Umbilical cord (tissue), 2 donors: ENCODE data around the gene EPX. TPM values are rescaled to one million over a fixed set of nuclear protein-coding genes. Genes with fewer than 3 reads are reported as not detected.

Source experiments
- DNase-seq: peaks from one replicate; pipeline ENCODE4 v3.0.0-alpha.2; 2015; ENCODE audit warnings: low spot score
- total RNA-seq: library from RNA; depleted of rRNA; stranded (reverse); fragments of >200 nt; gene quantifications from one replicate; pipeline ENCODE4 v1.2.3, GENCODE V29; 2014; ENCODE audit warnings: low replicate concordance; ENCODE audit not compliant: insufficient read depth

Gene EPX
- total RNA-seq, 1 donor from 2014 or later: not detected

GRCh38 chr17:58224315-58224714, 31.8 kb downstream of the EPX start:
- DNase-seq: no peak

- no peak for DNase-seq
Observed at GRCh38 chr17:58227733-58228132, 35.2 kb downstream of the EPX start.

GRCh38 chr17:58228679-58229078, 36.2 kb downstream of the EPX start:
- no peak for DNase-seq

GRCh38 chr17:58229384-58229783, 36.9 kb downstream of the EPX start:
- no peak for DNase-seq

GRCh38 chr17:58229881-58230280, 37.4 kb downstream of the EPX start:
- DNase-seq: no peak

- peak; percentile 79 for DNase-seq
Observed at GRCh38 chr17:58231641-58232040, 39.1 kb downstream of the EPX start.

GRCh38 chr17:58232707-58233156, 40.2 kb downstream of the EPX start:
- DNase-seq: peak; percentile 32

- no peak for DNase-seq
Observed at GRCh38 chr17:58233543-58233942, 41.0 kb downstream of the EPX start.

- no peak for DNase-seq
Observed at GRCh38 chr17:58234512-58234911, 42.0 kb downstream of the EPX start.

- DNase-seq: no peak
Observed at GRCh38 chr17:58235821-58236220, 43.3 kb downstream of the EPX start.

GRCh38 chr17:58236394-58236793, 43.9 kb downstream of the EPX start:
- DNase-seq: no peak

GRCh38 chr17:58238147-58238634, 45.7 kb downstream of the EPX start, which contains the start of gene LPO:
LPO (plus strand) TSS chr17:58238584; CDS start chr17:58242980, 4,396 bp downstream.
- DNase-seq: peak; percentile 47

GRCh38 chr17:58239987-58240386, 47.5 kb downstream of the EPX start:
- no peak for DNase-seq

GRCh38 chr17:58242171-58242784, 49.8 kb downstream of the EPX start:
- peak; percentile 42 for DNase-seq

- peak; percentile 93 for DNase-seq
Observed at GRCh38 chr17:58244963-58245362, 52.4 kb downstream of the EPX start.

- DNase-seq: no peak
Observed at GRCh38 chr17:58245428-58246103, 53.0 kb downstream of the EPX start.

GRCh38 chr17:58246104-58246740, 53.7 kb downstream of the EPX start:
- DNase-seq: no peak

- no peak for DNase-seq
Observed at GRCh38 chr17:58246781-58247180, 54.3 kb downstream of the EPX start.

GRCh38 chr17:58247511-58248363, 55.2 kb downstream of the EPX start:
- DNase-seq: no peak

- no peak for DNase-seq
Observed at GRCh38 chr17:58248955-58249269, 56.4 kb downstream of the EPX start.

GRCh38 chr17:58249270-58250133, 57.0 kb downstream of the EPX start:
- peak; percentile 63 for DNase-seq
